ENCODE data around the gene GLIS2.

DNA sequence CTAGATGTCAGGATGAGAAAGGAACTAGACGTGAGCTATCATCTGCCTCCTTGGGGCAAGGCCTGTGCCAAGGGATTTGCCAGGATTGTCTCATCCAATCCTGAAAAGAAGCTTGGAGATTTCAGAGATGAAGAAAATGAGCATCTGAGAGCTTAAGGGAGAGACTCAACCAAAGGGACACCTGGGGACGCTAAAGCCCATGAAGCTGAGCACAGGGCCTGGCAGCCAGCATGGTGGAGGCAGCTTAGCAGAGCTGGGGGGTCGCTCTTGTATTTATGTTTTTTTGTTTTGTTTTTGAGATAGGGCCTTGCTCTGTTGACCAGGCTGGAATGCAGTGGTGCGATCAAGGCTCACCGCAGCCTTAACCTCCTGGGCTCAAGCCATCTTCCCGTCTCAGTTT is 18.4 kb upstream of the GLIS2 start:
- no peak for TF ChIP-seq POLR2A (IDR thresholded peaks at IDR 0.05; ENCODE audit: low read depth, low read length)
- TF ChIP-seq POLR2AphosphoS5 (IDR thresholded peaks at IDR 0.05; ENCODE audit: low read depth, low read length), result no peak
- TF ChIP-seq TAF1 (IDR thresholded peaks at IDR 0.05; ENCODE audit: borderline replicate concordance, low read depth, low read length), result no peak

Measured in GM12892 (cell line).